HepG2 (cell line): ENCODE measurements around the gene APC2. TPM values are rescaled to one million over a fixed set of nuclear protein-coding genes. Genes with fewer than 3 reads are reported as not detected.

Experiments used
- AFF4 ChIP-seq: sonication (generic); formaldehyde crosslinking; IDR thresholded peaks from 2 replicates; pipeline ENCODE4 v1.4.0; 2020; ENCODE audit warnings: missing genetic modification reagents
- CEBPB ChIP-seq: IDR thresholded peaks from 2 replicates; pipeline ENCODE4 v1.6.1; 2011; ENCODE audit warnings: low read depth, low read length, improper control_type of control experiment, borderline replicate concordance
- ERF ChIP-seq: IDR thresholded peaks from 2 replicates; pipeline ENCODE4 v1.6.1; 2018; ENCODE audit warnings: missing biosample characterization, missing genetic modification reagents
- HIC2 ChIP-seq: sonication (generic); formaldehyde crosslinking; IDR thresholded peaks from 2 replicates; pipeline ENCODE4 v1.9.0; 2022; ENCODE audit warnings: low read depth, missing genetic modification reagents
- MIXL1 ChIP-seq: IDR thresholded peaks from 2 replicates; pipeline ENCODE4 v1.6.1; 2016
- SRSF1 ChIP-seq: fragments of 200-400 bp; formaldehyde crosslinking; optimal IDR thresholded peaks from 2 replicates; pipeline ENCODE3; 2017; ENCODE audit warnings: mild to moderate bottlenecking, low read depth, low read length, moderate library complexity
- TAF1 ChIP-seq: sonication (generic); formaldehyde crosslinking; IDR thresholded peaks from 2 replicates; pipeline ENCODE4 v1.4.0; 2020; ENCODE audit warnings: missing genetic modification reagents
- TEAD2 ChIP-seq: sonication (generic); formaldehyde crosslinking; IDR thresholded peaks from 2 replicates; pipeline ENCODE4 v1.9.0; 2021; ENCODE audit warnings: missing genetic modification reagents
- ZNF205 ChIP-seq: IDR thresholded peaks from 2 replicates; pipeline ENCODE4 v1.6.1; 2018; ENCODE audit warnings: missing biosample characterization, missing genetic modification reagents
- ZNF264 ChIP-seq: sonication (generic); formaldehyde crosslinking; IDR thresholded peaks from 2 replicates; pipeline ENCODE4 v1.4.0; 2020; ENCODE audit warnings: missing genetic modification reagents
- polyA plus RNA-seq, 8 experiments: library from polyadenylated mRNA; depleted of rRNA in 3 of 8; stranded (reverse) in 7 of 8; unstranded in 1 of 8; fragments of >200 nt; fragmentation: Illumina TruSeq in 4 of 8; extraction: Trizol in 4 of 8; gene quantifications; 2 replicates each; pipeline versions ENCODE4 v1.2.1 to v1.2.3, GENCODE V29; 2011 to 2016; ENCODE audit warnings: low read depth in 4 of 8, missing spikeins in 1 of 8, mixed read lengths in 1 of 8; ENCODE audit not compliant: insufficient read depth in 1 of 8
- total RNA-seq, 5 experiments: library from RNA; depleted of rRNA; stranded (reverse); fragments of >200 nt; fragmentation: Illumina TruSeq; extraction: Trizol; gene quantifications; 2 replicates each; pipeline ENCODE4 v1.2.3, GENCODE V29; 2016; ENCODE audit warnings: low read depth in 1 of 5
- TF ChIP-seq, protein P1 (sequence below): sonication (generic); formaldehyde crosslinking; IDR thresholded peaks from 2 replicates; pipeline ENCODE4 v1.8.0; 2022; ENCODE audit warnings: missing genetic modification reagents, mild to moderate bottlenecking, inconsistent platforms, borderline replicate concordance
- TF ChIP-seq, protein P2 (sequence below): sonication (generic); formaldehyde crosslinking; IDR thresholded peaks from 2 replicates; pipeline ENCODE4 v1.4.0; 2020; ENCODE audit warnings: low read depth, missing genetic modification reagents
- TF ChIP-seq, protein P3 (sequence below): sonication (generic); formaldehyde crosslinking; IDR thresholded peaks from 2 replicates; pipeline ENCODE4 v1.4.0; 2020; ENCODE audit warnings: missing genetic modification reagents

The APC2 gene
- total and polyA plus RNA-seq, 2 of the 13 experiments (the other 11 are each of a cell fraction or from before 2014, with no cell fraction given): 0.08 to 0.22 TPM

DNA sequence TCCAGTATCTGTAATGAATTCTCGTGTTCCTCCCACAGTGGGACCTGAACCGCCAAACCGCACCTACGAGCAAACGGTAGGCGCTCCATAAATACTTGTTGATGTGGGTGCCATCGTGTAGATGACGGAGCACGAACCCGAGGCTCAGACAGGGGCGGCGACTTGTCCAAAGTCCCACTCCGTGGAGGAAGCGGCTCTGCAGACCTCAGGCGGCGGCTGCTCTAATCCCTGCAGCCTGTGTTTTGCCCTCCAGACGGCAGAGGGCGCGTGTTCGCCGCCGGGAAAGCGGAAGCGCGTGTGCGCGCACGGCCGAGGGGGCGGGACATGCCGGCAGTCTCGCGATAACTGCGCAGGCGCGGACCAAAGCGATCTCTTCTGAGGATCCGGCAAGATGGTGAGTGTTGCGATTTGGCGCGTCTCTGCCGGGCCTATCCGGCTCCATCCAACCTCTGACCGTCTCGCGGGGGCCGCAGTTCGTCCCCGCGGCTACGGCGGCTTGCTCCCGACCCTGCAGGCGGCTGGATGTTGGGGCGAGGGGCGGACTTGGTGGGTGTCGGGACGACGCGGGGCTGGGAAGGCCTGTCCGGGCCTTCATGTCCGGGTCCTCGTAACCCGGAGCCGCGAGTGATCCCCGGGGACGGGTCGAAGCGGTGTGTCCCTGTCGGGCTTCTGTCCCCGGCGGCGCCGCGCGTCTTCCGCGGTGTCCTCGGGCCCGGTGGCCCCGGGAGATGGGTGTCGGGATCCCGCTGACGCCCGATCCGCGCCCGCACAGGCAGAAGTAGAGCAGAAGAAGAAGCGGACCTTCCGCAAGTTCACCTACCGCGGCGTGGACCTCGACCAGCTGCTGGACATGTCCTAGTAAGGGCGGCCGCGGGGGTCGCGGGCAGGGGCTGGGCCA lies 11.6 kb upstream of the APC2 start, which contains the start of gene RPS15 (continued):
- TF ChIP-seq, protein P1, sequence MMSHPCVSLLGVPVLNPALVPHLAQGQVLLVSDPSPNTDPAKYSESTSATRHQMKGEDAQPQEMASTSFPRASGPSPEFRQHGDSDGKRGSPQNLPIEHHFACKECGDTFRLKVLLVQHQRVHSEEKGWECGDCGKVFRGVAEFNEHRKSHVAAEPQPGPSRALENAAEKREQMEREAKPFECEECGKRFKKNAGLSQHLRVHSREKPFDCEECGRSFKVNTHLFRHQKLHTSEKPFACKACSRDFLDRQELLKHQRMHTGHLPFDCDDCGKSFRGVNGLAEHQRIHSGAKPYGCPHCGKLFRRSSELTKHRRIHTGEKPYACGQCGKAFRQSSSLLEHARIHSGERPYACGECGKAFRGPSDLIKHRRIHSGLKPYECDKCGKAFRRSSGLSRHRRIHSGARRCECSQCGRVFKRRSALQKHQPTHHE: peak; percentile 98
- TF ChIP-seq ERF (peak; percentile 99), MIXL1 (CRISPR knock-in tag) (peak; percentile 88), SRSF1 (peak; percentile 97), ZNF264 (CRISPR knock-in tag) (peak; percentile 90; the same call in 1 of the 2 replicates), CEBPB (no peak), TAF1 (CRISPR knock-in tag) (peak; percentile 100), ZNF205 (CRISPR knock-in tag) (peak; percentile 96), TEAD2 (CRISPR knock-in tag) (peak; percentile 71; the same call in 1 of the 2 replicates), AFF4 (CRISPR knock-in tag) (peak; percentile 84; the same call in 1 of the 2 replicates), HIC2 (no peak)
- TF ChIP-seq, protein P2, sequence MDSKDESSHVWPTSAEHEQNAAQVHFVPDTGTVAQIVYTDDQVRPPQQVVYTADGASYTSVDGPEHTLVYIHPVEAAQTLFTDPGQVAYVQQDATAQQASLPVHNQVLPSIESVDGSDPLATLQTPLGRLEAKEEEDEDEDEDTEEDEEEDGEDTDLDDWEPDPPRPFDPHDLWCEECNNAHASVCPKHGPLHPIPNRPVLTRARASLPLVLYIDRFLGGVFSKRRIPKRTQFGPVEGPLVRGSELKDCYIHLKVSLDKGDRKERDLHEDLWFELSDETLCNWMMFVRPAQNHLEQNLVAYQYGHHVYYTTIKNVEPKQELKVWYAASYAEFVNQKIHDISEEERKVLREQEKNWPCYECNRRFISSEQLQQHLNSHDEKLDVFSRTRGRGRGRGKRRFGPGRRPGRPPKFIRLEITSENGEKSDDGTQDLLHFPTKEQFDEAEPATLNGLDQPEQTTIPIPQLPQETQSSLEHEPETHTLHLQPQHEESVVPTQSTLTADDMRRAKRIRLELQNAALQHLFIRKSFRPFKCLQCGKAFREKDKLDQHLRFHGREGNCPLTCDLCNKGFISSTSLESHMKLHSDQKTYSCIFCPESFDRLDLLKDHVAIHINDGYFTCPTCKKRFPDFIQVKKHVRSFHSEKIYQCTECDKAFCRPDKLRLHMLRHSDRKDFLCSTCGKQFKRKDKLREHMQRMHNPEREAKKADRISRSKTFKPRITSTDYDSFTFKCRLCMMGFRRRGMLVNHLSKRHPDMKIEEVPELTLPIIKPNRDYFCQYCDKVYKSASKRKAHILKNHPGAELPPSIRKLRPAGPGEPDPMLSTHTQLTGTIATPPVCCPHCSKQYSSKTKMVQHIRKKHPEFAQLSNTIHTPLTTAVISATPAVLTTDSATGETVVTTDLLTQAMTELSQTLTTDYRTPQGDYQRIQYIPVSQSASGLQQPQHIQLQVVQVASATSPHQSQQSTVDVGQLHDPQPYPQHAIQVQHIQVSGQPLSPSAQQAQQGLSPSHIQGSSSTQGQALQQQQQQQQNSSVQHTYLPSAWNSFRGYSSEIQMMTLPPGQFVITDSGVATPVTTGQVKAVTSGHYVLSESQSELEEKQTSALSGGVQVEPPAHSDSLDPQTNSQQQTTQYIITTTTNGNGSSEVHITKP (CRISPR knock-in tag): peak; percentile 89
- TF ChIP-seq, protein P3, sequence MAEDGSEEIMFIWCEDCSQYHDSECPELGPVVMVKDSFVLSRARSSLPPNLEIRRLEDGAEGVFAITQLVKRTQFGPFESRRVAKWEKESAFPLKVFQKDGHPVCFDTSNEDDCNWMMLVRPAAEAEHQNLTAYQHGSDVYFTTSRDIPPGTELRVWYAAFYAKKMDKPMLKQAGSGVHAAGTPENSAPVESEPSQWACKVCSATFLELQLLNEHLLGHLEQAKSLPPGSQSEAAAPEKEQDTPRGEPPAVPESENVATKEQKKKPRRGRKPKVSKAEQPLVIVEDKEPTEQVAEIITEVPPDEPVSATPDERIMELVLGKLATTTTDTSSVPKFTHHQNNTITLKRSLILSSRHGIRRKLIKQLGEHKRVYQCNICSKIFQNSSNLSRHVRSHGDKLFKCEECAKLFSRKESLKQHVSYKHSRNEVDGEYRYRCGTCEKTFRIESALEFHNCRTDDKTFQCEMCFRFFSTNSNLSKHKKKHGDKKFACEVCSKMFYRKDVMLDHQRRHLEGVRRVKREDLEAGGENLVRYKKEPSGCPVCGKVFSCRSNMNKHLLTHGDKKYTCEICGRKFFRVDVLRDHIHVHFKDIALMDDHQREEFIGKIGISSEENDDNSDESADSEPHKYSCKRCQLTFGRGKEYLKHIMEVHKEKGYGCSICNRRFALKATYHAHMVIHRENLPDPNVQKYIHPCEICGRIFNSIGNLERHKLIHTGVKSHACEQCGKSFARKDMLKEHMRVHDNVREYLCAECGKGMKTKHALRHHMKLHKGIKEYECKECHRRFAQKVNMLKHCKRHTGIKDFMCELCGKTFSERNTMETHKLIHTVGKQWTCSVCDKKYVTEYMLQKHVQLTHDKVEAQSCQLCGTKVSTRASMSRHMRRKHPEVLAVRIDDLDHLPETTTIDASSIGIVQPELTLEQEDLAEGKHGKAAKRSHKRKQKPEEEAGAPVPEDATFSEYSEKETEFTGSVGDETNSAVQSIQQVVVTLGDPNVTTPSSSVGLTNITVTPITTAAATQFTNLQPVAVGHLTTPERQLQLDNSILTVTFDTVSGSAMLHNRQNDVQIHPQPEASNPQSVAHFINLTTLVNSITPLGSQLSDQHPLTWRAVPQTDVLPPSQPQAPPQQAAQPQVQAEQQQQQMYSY (CRISPR knock-in tag): peak; percentile 42; the same call in 1 of the 2 replicates
